HG03457 (cell line): ENCODE measurements around the gene LTBP3.
"Not testable (repeated sequence)": the region's sequence is repeated elsewhere in the genome, so short reads cannot be mapped to it uniquely, and the experiment has no call there.

Experiments used
- ATAC-seq: cut with Tn5 transposase; IDR thresholded peaks from one replicate; pipeline ENCODE4 v1.9.1; 2021; ENCODE audit warnings: moderate number of reproducible peaks; ENCODE audit not compliant: unreplicated experiment

The LTBP3 gene

GRCh38 chr11:65538232-65538914, 19.8 kb downstream of the LTBP3 start:
- no peak for ATAC-seq

DNA sequence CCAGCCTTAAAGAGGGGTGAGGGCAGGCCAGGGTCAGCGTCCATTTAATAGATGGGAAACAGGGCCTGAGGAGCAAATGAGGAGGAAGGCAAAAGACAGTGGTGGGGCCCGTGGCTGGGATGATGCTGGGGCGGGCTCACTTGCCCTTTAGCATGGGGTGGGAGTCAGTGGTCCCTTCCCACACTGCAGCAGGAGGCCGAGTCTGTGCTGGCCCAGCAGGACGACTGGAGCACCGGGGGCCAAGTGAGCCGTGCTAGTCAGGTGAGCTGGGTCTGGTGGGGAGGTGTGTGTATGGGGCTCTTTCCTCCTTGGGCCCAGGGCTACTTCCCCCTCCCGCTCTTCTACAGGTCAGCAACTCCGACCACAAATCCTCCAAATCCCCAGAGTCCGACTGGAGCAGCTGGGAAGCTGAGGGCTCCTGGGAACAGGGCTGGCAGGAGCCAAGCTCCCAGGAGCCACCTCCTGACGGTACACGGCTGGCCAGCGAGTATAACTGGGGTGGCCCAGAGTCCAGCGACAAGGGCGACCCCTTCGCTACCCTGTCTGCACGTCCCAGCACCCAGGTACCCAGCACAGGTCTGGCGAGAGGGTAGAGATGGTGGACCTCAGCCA, 20.4 kb downstream of the LTBP3 start:
- no peak for ATAC-seq

- ATAC-seq, result no peak
Observed at GRCh38 chr11:65537296-65537597, 20.9 kb downstream of the LTBP3 start.

DNA sequence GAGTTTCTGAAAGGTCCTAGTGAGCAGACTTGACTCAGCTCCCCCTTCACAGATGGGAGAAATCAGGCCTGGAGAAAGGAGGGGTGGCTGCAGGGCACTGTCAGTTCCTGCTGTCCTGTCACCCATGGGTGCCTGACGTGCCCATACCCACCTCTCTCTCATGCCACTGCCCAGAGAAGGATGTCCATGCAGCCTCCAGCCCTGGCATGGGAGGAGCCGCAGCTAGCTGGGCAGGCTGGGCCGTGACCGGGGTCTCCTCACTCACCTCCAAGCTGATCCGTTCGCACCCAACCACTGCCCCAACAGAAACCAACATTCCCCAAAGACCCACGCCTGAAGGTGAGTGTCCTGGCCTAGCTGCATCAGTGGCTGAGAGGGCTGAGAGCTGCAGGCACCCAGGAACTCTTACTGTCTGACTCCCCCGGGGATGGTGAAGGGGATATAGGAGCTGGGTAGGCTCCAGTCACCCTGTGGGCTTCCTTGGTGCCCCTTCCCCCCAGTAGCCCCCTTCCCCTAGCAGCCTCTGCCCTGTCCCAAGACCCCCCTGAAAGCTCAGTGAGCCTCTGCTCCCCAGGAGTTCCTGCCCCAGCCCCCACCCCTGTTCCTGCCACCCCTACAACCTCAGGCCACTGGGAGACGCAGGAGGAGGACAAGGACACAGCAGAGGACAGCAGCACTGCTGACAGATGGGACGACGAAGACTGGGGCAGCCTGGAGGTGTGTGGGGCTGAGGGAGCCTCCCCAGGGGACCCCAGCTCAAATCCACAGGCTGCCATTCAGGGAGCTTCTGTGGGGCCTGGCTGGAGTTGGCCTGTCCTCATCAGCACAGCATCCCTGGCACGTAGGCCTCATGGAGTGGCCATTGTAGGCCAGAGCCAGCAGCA, 21.5 kb downstream of the LTBP3 start:
- no peak for ATAC-seq

- no peak for ATAC-seq
Observed at GRCh38 chr11:65535102-65535501, 23.1 kb downstream of the LTBP3 start.

GRCh38 chr11:65532388-65533064, 25.6 kb downstream of the LTBP3 start:
- no peak for ATAC-seq

DNA sequence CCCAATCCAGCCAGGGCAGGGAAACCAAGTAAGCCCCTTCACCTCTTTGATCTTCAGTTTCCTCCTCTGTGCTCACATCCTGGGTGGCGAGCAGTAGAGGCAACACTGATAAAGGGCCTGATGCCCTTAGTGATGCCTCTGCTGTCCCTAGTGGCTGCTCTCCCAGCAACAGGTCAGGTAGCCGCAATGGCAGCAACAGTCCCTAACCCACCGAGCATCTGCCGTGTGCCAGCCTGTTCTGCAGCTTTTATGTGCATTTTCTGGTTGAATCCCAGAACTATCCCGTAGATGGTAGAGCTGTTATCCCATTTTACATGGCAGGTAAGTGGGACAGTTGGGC, 28.0 kb downstream of the LTBP3 start:
- no peak for ATAC-seq

GRCh38 chr11:65529475-65530156, 28.5 kb downstream of the LTBP3 start:
- no peak for ATAC-seq

DNA sequence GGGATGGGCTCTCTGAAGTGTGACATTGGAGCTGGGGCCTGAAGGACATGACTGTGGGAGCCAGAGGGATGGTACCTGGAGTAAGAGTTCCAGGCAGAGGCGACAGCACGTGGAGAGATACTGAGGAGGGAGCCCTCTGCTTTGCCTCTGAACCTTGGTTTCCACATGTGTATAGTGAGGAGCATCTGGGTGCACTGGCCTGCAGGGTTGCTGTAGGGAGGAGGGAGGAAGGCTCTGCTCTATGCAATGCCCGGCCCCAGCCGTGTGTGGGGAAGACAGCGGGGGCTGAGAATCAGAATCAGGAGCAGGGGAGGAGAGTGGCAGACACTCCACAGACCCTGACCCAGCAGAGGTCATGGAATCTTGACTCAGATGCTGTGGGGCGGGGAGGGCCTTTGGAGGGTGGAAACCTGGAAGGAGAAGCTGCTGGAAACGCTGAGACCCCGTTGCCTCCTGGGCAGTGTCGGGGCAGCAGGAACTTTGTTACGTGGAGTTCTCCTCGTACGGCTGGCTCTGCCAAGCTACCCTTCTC, 29.3 kb downstream of the LTBP3 start:
- no peak for ATAC-seq

GRCh38 chr11:65526744-65527143, 31.4 kb downstream of the LTBP3 start:
- ATAC-seq, result no peak

- ATAC-seq, result no peak
Observed at GRCh38 chr11:65525546-65526480, 32.3 kb downstream of the LTBP3 start.

DNA sequence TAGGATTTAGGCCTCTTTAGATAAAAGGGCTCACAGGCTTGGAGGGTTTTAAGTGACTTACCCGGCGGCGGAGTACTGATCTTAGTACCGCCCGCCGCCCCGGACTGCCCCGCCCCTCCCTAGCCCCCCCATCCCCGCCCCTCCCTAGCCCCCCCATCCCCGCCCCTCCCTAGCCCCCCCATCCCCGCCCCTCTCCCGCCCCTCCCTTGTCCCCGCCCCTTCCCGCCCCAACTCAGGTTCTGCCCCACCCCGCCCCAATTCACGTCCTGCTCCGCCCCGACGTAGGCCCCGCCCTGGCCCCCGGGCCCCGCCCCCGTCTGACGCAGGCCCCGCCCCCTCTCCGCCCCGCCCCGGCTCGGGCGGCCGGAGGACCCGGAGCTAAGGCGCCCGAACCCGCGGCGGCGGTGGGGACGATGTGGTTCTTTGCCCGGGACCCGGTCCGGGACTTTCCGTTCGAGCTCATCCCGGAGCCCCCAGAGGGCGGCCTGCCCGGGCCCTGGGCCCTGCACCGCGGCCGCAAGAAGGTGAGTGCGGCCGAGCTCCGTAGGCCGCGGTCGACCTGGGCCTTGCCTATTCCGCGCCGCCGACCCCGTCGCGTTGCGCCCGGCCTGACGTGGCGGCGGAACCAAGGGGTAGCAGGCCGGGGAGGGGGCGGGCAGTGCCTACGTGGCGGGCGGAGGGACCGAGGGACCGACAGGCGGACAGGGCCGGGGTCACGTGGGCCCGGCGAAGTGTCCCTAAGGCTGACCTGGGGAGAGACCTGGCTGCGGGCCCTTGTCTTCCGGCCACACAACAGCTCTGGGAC, 33.2 kb downstream of the LTBP3 start, which contains the start of gene SCYL1:
SCYL1 (plus strand) TSS at position 343 of the 805 bp plus-strand sequence; CDS start at position 414, 71 bp downstream.
- ATAC-seq, result no peak

DNA sequence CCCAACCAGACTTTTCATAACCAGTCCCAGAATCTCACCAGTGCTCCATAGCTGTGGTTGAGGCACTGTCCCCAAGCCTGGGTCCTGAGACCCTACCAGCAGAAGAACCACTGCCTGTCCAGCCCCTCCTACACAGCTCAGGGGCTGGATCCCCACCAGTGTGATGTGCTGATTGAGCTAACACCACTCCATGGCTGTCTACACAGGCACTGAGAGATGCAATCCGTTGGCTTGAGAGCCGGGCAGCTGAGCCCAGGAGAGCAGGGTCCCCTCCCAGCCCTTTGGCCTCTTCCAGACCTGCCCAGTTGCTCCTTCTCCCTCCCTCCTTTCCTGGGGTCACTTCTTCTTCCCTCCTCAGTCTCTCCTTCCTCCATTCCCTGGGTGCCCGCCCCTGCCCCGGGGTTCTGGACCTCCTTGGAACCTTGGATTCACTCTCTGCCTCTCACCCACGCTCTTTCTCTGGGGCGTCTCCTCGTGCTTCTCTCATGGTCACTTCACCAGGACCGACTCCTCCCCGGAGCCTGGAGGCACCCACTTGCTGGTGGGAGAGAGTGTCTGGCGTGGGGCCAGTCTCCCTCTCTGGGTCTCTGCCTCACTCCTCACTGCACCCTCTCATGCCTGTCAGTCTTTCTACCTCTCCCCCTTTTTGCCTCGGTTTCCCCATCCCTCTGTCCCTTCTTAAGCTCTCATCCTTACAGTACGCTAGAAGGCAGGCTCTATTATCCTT, 34.0 kb downstream of the LTBP3 start:
- ATAC-seq, result no peak

GRCh38 chr11:65523631-65523968, 34.6 kb downstream of the LTBP3 start:
- ATAC-seq, result not testable (repeated sequence)

DNA sequence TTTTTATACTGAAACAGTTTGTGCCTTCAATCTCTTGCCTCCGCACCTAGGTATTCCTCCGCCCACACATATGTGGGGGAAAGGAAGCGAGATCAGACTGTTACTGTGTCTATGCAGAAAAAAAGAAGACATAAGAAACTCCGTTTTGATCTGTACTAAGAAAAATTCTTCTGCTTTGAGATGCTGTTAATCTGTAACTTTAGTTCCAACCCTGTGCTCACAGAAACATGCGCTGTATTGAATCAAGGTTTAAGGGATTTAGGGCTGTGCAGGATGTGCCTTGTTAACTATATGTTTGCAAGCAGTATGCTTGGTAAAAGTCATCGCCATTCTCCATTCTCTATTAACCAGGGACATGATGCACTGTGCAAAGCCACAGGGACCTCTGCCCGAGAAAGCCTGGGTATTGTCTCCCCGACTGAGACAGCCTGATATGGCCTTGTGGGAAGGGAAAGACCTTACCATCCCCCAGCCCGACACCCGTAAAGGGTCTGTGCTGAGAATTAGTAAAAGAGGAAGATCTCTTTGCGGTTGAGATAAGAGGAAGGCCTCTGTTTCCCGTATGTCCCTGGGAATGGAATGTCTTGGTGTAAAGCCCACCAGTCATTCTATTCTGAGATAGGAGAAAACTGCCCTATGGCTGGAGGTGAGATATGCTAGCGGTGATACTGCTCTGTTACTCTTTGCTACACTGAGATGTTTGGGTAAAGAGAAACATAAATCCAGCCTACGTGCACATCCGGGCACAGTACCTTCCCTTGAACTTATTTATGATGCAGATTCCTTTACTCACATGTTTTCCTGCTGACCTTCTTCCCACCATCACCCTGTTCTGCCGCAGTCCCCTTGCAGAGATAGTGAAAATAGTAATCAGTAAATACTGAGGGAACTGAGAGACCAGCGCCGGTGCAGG, 35.2 kb downstream of the LTBP3 start:
- not testable (repeated sequence) for ATAC-seq

- not testable (repeated sequence) for ATAC-seq
Observed at GRCh38 chr11:65521777-65522521, 36.2 kb downstream of the LTBP3 start.
